ENCODE data around the gene ZNF33B.

DNA sequence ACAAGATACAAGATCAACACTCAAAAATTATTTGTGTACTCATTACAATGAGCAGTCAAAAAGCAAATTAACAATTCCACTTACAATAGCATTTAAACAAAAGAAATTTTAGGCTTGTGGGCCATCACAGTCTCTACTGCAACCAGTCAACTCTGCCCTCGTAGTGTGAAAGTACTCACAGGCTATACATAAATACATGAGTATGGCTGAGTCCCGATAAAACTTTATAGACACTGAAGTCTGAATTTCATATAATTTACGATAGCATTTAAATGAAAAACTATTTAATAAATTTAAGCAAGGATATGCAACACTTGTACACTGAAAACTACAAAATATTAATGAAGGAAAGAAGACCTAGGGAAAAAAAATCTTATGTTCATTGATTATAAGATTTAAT, 90.1 kb downstream of the ZNF33B start:
- TF ChIP-seq GATA2 (IDR thresholded peaks at IDR 0.05; ENCODE audit: low read depth, low read length), result no peak
- no peak for TF ChIP-seq GATA3 (IDR thresholded peaks at IDR 0.05; ENCODE audit: low read depth, low read length)

All from SH-SY5Y (cell line).